ENCODE results near the gene PIM2.

Gene PIM2

DNA sequence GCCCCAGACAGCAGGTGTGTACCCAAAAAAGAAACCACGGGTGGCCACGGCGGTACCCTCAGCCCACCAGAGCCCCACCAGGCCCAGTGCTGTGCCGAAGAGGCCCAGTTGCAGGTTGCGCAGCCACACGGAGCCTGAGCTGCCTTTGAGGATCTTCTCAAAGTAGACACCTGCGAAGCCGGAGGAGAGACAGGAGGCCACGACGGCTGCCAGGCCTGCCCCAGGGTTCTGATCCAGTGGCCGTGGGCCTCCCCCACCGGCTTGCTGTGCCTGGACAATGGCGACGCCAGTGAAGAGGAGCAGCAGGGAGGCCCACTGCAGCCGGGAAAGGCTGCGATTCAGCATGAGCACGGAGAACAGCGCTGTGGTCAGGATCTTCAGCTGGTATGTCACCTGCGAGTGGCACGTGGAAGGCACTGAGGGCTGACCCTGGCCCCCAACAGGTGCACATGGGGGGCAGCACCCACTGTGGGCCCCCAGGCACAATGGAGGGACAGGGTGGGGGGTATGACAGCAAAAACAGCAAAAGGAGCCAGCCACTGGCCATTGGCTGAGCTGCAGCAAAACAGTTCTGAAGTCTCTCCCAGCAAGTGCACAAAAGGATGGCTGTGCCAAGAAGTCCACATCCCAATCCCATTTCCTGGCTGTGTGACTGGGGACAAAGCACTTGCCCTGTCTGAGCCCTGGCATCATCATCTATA lies 13.6 kb downstream of the PIM2 start:
- Histone ChIP-seq H3K27me3 (ENCODE audit: insufficient read depth, low read length, poor library complexity, severe bottlenecking) (no peaks in the 10 kb centered on the region), H4K20me1 (ENCODE audit: insufficient read depth, low read length, poor library complexity, severe bottlenecking) (no peaks in the 10 kb centered on the region), H3K4me1 (ENCODE audit: insufficient read depth, low read length, poor library complexity, severe bottlenecking) (peaks cover 1% of the 10 kb centered on the region), H3K4me2 (ENCODE audit: low read depth, low read length, poor library complexity, severe bottlenecking) (no peak overlapping the region), H3K9me2 (replicated peaks; ENCODE audit: low read depth, low read length) (no peaks in the 10 kb centered on the region), H3K79me2 (ENCODE audit: insufficient read depth, low read length) (peaks cover 7% of the 10 kb centered on the region; the same call in 1 of the 2 replicates), H3K36me3 (ENCODE audit: insufficient read depth, low read length) (peaks cover 7% of the 10 kb centered on the region; the same call in 1 of the 2 replicates), H3F3A (ENCODE audit: low read depth) (no peaks in the 10 kb centered on the region), H3K9me3 (ENCODE audit: insufficient read depth, low read depth, low read length) (no peaks in the 10 kb centered on the region), H3K4me3 (ENCODE audit: low read length, poor library complexity, severe bottlenecking) (no peak overlapping the region), H2AFZ (ENCODE audit: low read length) (no peak overlapping the region), H3K9ac (ENCODE audit: low read depth, low read length, poor library complexity, severe bottlenecking) (no peak overlapping the region)
- no peak for TF ChIP-seq EZH2phosphoT487 (IDR thresholded peaks at IDR 0.05; ENCODE audit: borderline replicate concordance)
- TF ChIP-seq, protein P1, sequence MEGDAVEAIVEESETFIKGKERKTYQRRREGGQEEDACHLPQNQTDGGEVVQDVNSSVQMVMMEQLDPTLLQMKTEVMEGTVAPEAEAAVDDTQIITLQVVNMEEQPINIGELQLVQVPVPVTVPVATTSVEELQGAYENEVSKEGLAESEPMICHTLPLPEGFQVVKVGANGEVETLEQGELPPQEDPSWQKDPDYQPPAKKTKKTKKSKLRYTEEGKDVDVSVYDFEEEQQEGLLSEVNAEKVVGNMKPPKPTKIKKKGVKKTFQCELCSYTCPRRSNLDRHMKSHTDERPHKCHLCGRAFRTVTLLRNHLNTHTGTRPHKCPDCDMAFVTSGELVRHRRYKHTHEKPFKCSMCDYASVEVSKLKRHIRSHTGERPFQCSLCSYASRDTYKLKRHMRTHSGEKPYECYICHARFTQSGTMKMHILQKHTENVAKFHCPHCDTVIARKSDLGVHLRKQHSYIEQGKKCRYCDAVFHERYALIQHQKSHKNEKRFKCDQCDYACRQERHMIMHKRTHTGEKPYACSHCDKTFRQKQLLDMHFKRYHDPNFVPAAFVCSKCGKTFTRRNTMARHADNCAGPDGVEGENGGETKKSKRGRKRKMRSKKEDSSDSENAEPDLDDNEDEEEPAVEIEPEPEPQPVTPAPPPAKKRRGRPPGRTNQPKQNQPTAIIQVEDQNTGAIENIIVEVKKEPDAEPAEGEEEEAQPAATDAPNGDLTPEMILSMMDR (conservative IDR thresholded peaks at IDR 0.05; ENCODE audit: low read length): no peak

DNA sequence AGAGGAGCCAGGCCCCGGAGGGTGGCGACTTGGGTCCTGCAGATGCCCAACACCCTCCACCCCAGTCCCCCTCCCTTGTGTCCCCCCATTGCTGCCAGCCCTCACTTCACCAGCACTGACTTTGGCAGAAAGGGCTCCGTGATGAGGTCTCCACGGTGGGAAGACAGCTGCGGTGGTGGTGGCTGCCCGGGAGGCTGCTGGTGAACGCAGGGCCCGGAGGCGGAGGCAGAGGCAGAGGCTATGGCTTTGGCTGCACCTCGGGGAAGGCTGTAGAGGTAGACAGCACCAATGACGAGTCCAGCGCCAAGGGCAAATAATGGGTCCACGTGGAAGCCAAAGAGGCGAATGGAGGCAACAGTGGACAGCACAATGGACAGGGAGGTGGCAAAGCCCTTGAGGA lies 14.2 kb downstream of the PIM2 start:
- Histone ChIP-seq H3K9me3 (ENCODE audit: insufficient read depth, low read depth, low read length) (no peaks in the 10 kb centered on the region), H3K4me3 (ENCODE audit: low read length, poor library complexity, severe bottlenecking) (no peak overlapping the region), H3F3A (ENCODE audit: low read depth) (no peaks in the 10 kb centered on the region), H3K36me3 (ENCODE audit: insufficient read depth, low read length) (peaks cover 7% of the 10 kb centered on the region; the same call in 1 of the 2 replicates), H3K27me3 (ENCODE audit: insufficient read depth, low read length, poor library complexity, severe bottlenecking) (no peaks in the 10 kb centered on the region), H4K20me1 (ENCODE audit: insufficient read depth, low read length, poor library complexity, severe bottlenecking) (no peaks in the 10 kb centered on the region), H3K9ac (ENCODE audit: low read depth, low read length, poor library complexity, severe bottlenecking) (no peak overlapping the region), H2AFZ (ENCODE audit: low read length) (no peak overlapping the region), H3K4me2 (ENCODE audit: low read depth, low read length, poor library complexity, severe bottlenecking) (no peak overlapping the region), H3K4me1 (ENCODE audit: insufficient read depth, low read length, poor library complexity, severe bottlenecking) (no peaks in the 10 kb centered on the region), H3K9me2 (replicated peaks; ENCODE audit: low read depth, low read length) (no peaks in the 10 kb centered on the region), H3K79me2 (ENCODE audit: insufficient read depth, low read length) (peaks cover 3% of the 10 kb centered on the region; the same call in 1 of the 2 replicates)
- TF ChIP-seq, protein P1 (conservative IDR thresholded peaks at IDR 0.05; ENCODE audit: low read length): no peak
- no peak for TF ChIP-seq EZH2phosphoT487 (IDR thresholded peaks at IDR 0.05; ENCODE audit: borderline replicate concordance)

DNA sequence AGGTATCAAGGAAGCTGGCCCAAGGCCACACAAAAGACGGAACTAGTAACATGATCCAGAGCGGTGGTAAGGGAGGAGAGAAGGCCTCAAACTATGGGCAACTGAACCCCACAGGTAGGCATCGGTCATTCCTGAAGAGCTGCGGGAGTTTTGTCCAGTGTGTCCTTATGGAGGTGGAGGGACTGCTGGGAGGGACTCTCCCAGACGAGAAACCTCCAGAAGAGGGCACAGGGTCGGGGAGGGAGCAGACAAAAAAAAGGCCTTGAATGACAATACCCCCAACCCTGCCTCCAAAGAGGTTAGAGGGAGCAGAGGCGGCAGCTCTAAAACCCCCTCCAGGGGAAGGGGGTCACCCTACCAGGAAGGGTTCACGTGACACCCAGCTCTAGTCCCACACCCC lies 14.6 kb downstream of the PIM2 start:
- Histone ChIP-seq H3K9me3 (ENCODE audit: insufficient read depth, low read depth, low read length) (no peaks in the 10 kb centered on the region), H4K20me1 (ENCODE audit: insufficient read depth, low read length, poor library complexity, severe bottlenecking) (peaks cover 2% of the 10 kb centered on the region), H3K9me2 (replicated peaks; ENCODE audit: low read depth, low read length) (no peaks in the 10 kb centered on the region), H3K4me3 (ENCODE audit: low read length, poor library complexity, severe bottlenecking) (no peak overlapping the region), H2AFZ (ENCODE audit: low read length) (no peak overlapping the region), H3K9ac (ENCODE audit: low read depth, low read length, poor library complexity, severe bottlenecking) (no peak overlapping the region), H3K79me2 (ENCODE audit: insufficient read depth, low read length) (peaks cover 7% of the 10 kb centered on the region), H3K27me3 (ENCODE audit: insufficient read depth, low read length, poor library complexity, severe bottlenecking) (no peaks in the 10 kb centered on the region), H3K36me3 (ENCODE audit: insufficient read depth, low read length) (peaks cover 7% of the 10 kb centered on the region; the same call in 1 of the 2 replicates), H3F3A (ENCODE audit: low read depth) (no peaks in the 10 kb centered on the region), H3K4me1 (ENCODE audit: insufficient read depth, low read length, poor library complexity, severe bottlenecking) (no peaks in the 10 kb centered on the region), H3K4me2 (ENCODE audit: low read depth, low read length, poor library complexity, severe bottlenecking) (no peak overlapping the region)
- TF ChIP-seq, protein P1 (conservative IDR thresholded peaks at IDR 0.05; ENCODE audit: low read length): no peak
- no peak for TF ChIP-seq EZH2phosphoT487 (IDR thresholded peaks at IDR 0.05; ENCODE audit: borderline replicate concordance)
